Loucy (cell line): Measurements from ENCODE around the gene HRH4.

Experiments
- H2AFZ ChIP-seq: fragments of 200-600 bp; sonication (generic); 2 replicates; pipeline ENCODE4 v1.6.0; 2016; ENCODE audit warnings: antibody characterized with exemption, mild to moderate bottlenecking, low read length, moderate library complexity
- H3F3A ChIP-seq: fragments of 200-600 bp; 2 replicates; pipeline ENCODE4 v1.6.0; 2016; ENCODE audit warnings: antibody characterized with exemption, low read depth, mild to moderate bottlenecking
- H3K27me3 ChIP-seq: fragments of 200-600 bp; sonication (generic); 2 replicates; pipeline ENCODE4 v1.6.1; 2014; ENCODE audit warnings: low read length, mild to moderate bottlenecking; ENCODE audit not compliant: insufficient read depth, poor library complexity, severe bottlenecking
- H3K36me3 ChIP-seq: fragments of 200-600 bp; sonication (generic); 2 replicates; pipeline ENCODE4 v1.6.1; 2016; ENCODE audit warnings: low read length; ENCODE audit not compliant: insufficient read depth
- H3K4me1 ChIP-seq: fragments of 200-600 bp; sonication (generic); 2 replicates; pipeline ENCODE4 v1.5.1; 2014; ENCODE audit warnings: low read length, mild to moderate bottlenecking; ENCODE audit not compliant: insufficient read depth, poor library complexity, severe bottlenecking
- H3K4me2 ChIP-seq: fragments of 200-600 bp; sonication (generic); 2 replicates; pipeline ENCODE4 v1.6.0; 2014; ENCODE audit warnings: antibody characterized with exemption, low read length, low read depth, mild to moderate bottlenecking; ENCODE audit not compliant: poor library complexity, severe bottlenecking
- H3K4me3 ChIP-seq: fragments of 200-600 bp; sonication (generic); 2 replicates; pipeline ENCODE4 v1.5.1; 2014; ENCODE audit warnings: low read length, mild to moderate bottlenecking, mixed read lengths; ENCODE audit not compliant: poor library complexity, severe bottlenecking
- H3K79me2 ChIP-seq: fragments of 200-600 bp; sonication (generic); 2 replicates; pipeline ENCODE4 v1.6.1; 2014; ENCODE audit warnings: low read length; ENCODE audit not compliant: insufficient read depth
- H3K9ac ChIP-seq: fragments of 200-600 bp; sonication (generic); 2 replicates; pipeline ENCODE4 v1.6.0; 2014; ENCODE audit warnings: mild to moderate bottlenecking, low read depth, low read length, moderate library complexity; ENCODE audit not compliant: poor library complexity, severe bottlenecking
- H3K9me2 ChIP-seq: fragments of 200-600 bp; sonication (generic); replicated peaks from 2 replicates; pipeline ENCODE4 v1.6.1; 2016; ENCODE audit warnings: low read depth, low read length, mixed read lengths
- H3K9me3 ChIP-seq: fragments of 200-600 bp; sonication (generic); 2 replicates; pipeline ENCODE4 v1.6.1; 2014; ENCODE audit warnings: mild to moderate bottlenecking, antibody characterized with exemption, low read length, low read depth; ENCODE audit not compliant: insufficient read depth
- H4K20me1 ChIP-seq: fragments of 200-600 bp; sonication (generic); 2 replicates; pipeline ENCODE4 v1.6.0; 2014; ENCODE audit warnings: antibody characterized with exemption, low read length, mild to moderate bottlenecking; ENCODE audit not compliant: insufficient read depth, poor library complexity, severe bottlenecking
- EZH2phosphoT487 ChIP-seq: fragments of 200-600 bp; IDR thresholded peaks from 2 replicates; pipeline ENCODE4 v1.6.1; 2018; ENCODE audit warnings: antibody characterized with exemption, mild to moderate bottlenecking, moderate library complexity, borderline replicate concordance
- TF ChIP-seq, protein P1 (sequence below): fragments of 200-600 bp; sonication (generic); conservative IDR thresholded peaks from 2 replicates; pipeline ENCODE4 v1.5.1; 2014; ENCODE audit warnings: mild to moderate bottlenecking, antibody characterized with exemption, low read length

Gene HRH4

DNA sequence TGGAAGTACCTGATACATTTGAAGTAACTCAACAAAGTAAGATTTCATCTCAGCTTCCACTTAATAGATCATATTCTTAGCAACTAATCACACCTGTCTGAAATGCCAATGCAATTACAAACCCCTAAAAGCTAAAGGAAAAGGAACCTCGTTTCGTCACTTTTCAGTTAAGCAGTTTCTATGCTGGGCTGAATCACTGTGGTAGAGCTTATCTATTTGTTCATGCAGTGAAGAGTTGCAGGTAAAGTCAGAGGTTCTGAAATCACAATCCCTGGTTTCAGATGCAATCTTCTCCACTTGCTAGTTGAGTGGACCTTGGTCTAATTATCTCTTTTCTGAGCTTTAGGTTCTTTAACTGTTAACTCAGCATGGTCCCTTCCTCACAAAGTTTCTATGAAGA is 6.3 kb downstream of the HRH4 start:
- H3K4me3 ChIP-seq: no peak overlapping the region
- no peaks in the 10 kb centered on the region for H3K79me2 ChIP-seq
- H3F3A ChIP-seq: no peaks in the 10 kb centered on the region
- no peaks in the 10 kb centered on the region for H4K20me1 ChIP-seq
- no peak overlapping the region for H2AFZ ChIP-seq
- no peaks in the 10 kb centered on the region for H3K9me3 ChIP-seq
- H3K27me3 ChIP-seq: no peaks in the 10 kb centered on the region
- H3K36me3 ChIP-seq: no peaks in the 10 kb centered on the region
- H3K9ac ChIP-seq: no peak overlapping the region
- no peaks in the 10 kb centered on the region for H3K9me2 ChIP-seq
- H3K4me2 ChIP-seq: no peak overlapping the region
- TF ChIP-seq, protein P1, sequence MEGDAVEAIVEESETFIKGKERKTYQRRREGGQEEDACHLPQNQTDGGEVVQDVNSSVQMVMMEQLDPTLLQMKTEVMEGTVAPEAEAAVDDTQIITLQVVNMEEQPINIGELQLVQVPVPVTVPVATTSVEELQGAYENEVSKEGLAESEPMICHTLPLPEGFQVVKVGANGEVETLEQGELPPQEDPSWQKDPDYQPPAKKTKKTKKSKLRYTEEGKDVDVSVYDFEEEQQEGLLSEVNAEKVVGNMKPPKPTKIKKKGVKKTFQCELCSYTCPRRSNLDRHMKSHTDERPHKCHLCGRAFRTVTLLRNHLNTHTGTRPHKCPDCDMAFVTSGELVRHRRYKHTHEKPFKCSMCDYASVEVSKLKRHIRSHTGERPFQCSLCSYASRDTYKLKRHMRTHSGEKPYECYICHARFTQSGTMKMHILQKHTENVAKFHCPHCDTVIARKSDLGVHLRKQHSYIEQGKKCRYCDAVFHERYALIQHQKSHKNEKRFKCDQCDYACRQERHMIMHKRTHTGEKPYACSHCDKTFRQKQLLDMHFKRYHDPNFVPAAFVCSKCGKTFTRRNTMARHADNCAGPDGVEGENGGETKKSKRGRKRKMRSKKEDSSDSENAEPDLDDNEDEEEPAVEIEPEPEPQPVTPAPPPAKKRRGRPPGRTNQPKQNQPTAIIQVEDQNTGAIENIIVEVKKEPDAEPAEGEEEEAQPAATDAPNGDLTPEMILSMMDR: no peak
- TF ChIP-seq EZH2phosphoT487: no peak
- H3K4me1 ChIP-seq: peaks cover 16% of the 10 kb centered on the region

DNA sequence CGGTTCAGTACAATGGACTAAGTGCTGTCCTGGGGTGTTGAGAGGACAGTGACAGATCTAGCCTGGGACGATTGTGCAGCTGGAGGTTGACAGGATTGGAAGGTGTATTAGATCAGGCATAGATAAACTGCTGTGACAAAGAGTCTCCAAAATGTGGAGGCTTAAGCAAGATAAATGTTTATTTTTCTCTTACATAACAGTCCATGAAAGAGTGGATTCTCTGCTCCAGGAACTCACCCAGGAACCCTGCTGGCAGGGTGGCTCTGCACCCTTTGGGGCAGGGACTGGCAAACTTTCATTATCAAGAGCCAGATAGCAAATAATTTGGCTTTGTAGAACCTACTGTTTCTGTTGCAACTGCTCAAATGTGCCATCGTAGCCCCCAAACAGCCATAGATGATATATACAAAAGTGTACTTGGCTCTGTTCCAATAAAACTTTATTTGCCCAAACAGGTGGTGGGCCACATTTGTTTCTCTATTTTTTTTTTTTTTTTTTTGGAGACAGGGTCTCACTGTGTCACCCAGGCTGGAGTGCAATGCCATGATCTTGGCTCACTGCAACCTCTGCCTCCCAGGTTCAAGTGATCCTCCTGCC is 9.7 kb downstream of the HRH4 start:
- Histone ChIP-seq H3K9me2 (no peaks in the 10 kb centered on the region), H2AFZ (no peak overlapping the region), H3K4me3 (no peak overlapping the region), H3K9me3 (no peaks in the 10 kb centered on the region), H3K79me2 (no peaks in the 10 kb centered on the region), H3K4me1 (no peaks in the 10 kb centered on the region), H3K36me3 (no peaks in the 10 kb centered on the region), H3K4me2 (no peak overlapping the region), H3K27me3 (no peaks in the 10 kb centered on the region), H4K20me1 (no peaks in the 10 kb centered on the region), H3F3A (no peaks in the 10 kb centered on the region), H3K9ac (no peak overlapping the region)
- TF ChIP-seq EZH2phosphoT487: no peak
- TF ChIP-seq, protein P1: no peak

- Histone ChIP-seq H3K4me2 (no peak overlapping the region), H3K36me3 (no peaks in the 10 kb centered on the region), H4K20me1 (no peaks in the 10 kb centered on the region), H3K4me1 (no peaks in the 10 kb centered on the region), H3K4me3 (no peak overlapping the region), H3F3A (no peaks in the 10 kb centered on the region), H3K9ac (no peak overlapping the region), H3K9me2 (no peaks in the 10 kb centered on the region), H2AFZ (no peak overlapping the region), H3K9me3 (no peaks in the 10 kb centered on the region), H3K27me3 (no peaks in the 10 kb centered on the region), H3K79me2 (no peaks in the 10 kb centered on the region)
- TF ChIP-seq, protein P1: no peak
- no peak for TF ChIP-seq EZH2phosphoT487
Measured at GRCh38 chr18:24470805-24471204, 10.4 kb downstream of the HRH4 start.
